HEK293 (cell line): ENCODE results near the gene GMEB2.

Source experiments
- CTCF ChIP-seq: fragments of 450-650 bp; formaldehyde crosslinking; IDR thresholded peaks from 2 replicates; pipeline ENCODE4 v1.5.1; 2016; ENCODE audit warnings: missing biosample characterization, missing genetic modification characterization
- GFI1B ChIP-seq: fragments of 450-650 bp; formaldehyde crosslinking; IDR thresholded peaks from 2 replicates; pipeline ENCODE4 v1.5.1; 2016; ENCODE audit warnings: missing biosample characterization, missing genetic modification characterization
- ZNF114 ChIP-seq: fragments of 450-650 bp; formaldehyde crosslinking; IDR thresholded peaks from 2 replicates; pipeline ENCODE4 v1.5.0; 2017; ENCODE audit warnings: missing biosample characterization, missing genetic modification characterization
- ZNF138 ChIP-seq: fragments of 450-650 bp; formaldehyde crosslinking; IDR thresholded peaks from 2 replicates; pipeline ENCODE4 v1.5.1; 2016; ENCODE audit warnings: missing biosample characterization, missing genetic modification characterization, borderline replicate concordance
- ZNF169 ChIP-seq: fragments of 450-650 bp; formaldehyde crosslinking; IDR thresholded peaks from 2 replicates; pipeline ENCODE4 v1.5.1; 2016; ENCODE audit warnings: missing biosample characterization, missing genetic modification characterization
- ZNF239 ChIP-seq: fragments of 450-650 bp; formaldehyde crosslinking; IDR thresholded peaks from 2 replicates; pipeline ENCODE4 v1.5.1; 2016; ENCODE audit warnings: missing biosample characterization, missing genetic modification characterization
- ZNF513 ChIP-seq: fragments of 450-650 bp; IDR thresholded peaks from 2 replicates; pipeline ENCODE4 v1.5.1; 2018; ENCODE audit warnings: missing biosample characterization, missing genetic modification characterization
- ZNF561 ChIP-seq: fragments of 450-650 bp; IDR thresholded peaks from 2 replicates; pipeline ENCODE4 v1.5.1; 2018; ENCODE audit warnings: missing biosample characterization, missing genetic modification characterization, borderline replicate concordance
- ZSCAN30 ChIP-seq: fragments of 450-650 bp; IDR thresholded peaks from 2 replicates; pipeline ENCODE4 v1.5.1; 2018; ENCODE audit warnings: missing biosample characterization, mild to moderate bottlenecking, missing genetic modification characterization, moderate library complexity
- TF ChIP-seq, protein P1 (sequence below): fragments of 450-650 bp; formaldehyde crosslinking; IDR thresholded peaks from 2 replicates; pipeline ENCODE4 v1.5.1; 2016; ENCODE audit warnings: missing biosample characterization, missing genetic modification characterization, borderline replicate concordance

GRCh38 chr20:63606686-63607085 lies 20.2 kb downstream of the GMEB2 start:
- TF ChIP-seq ZNF138 (tag by site-specific recombination) (no peak), ZNF169 (tag by site-specific recombination) (no peak), CTCF (tag by site-specific recombination) (no peak), ZNF513 (tag by site-specific recombination) (no peak), ZNF239 (no peak), GFI1B (tag by site-specific recombination) (no peak), ZNF561 (no peak), ZNF114 (tag by site-specific recombination) (no peak), ZSCAN30 (no peak)
- TF ChIP-seq, protein P1, sequence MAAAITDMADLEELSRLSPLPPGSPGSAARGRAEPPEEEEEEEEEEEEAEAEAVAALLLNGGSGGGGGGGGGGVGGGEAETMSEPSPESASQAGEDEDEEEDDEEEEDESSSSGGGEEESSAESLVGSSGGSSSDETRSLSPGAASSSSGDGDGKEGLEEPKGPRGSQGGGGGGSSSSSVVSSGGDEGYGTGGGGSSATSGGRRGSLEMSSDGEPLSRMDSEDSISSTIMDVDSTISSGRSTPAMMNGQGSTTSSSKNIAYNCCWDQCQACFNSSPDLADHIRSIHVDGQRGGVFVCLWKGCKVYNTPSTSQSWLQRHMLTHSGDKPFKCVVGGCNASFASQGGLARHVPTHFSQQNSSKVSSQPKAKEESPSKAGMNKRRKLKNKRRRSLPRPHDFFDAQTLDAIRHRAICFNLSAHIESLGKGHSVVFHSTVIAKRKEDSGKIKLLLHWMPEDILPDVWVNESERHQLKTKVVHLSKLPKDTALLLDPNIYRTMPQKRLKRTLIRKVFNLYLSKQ (tag by site-specific recombination): no peak
